BJ (cell line): ENCODE data around the gene NARF. TPM values are rescaled to one million over a fixed set of nuclear protein-coding genes. Genes with fewer than 3 reads are reported as not detected.
"Not testable (repeated sequence)": the region's sequence is repeated elsewhere in the genome, so short reads cannot be mapped to it uniquely, and the experiment has no call there.

Experiments used
- CTCF ChIA-PET: fragments of 350-600 bp; formaldehyde crosslinking; extraction: SDS; loops from one replicate; lab custom pipeline; 2021; ENCODE audit warnings: antibody characterized with exemption, inconsistent platforms; lab: Yijun Ruan, JAX
- POLR2A ChIA-PET: fragments of 300-600 bp; sonication (Branson Sonifier 250); formaldehyde crosslinking; extraction: SDS; loops from one replicate; lab custom pipeline; 2021; ENCODE audit warnings: antibody characterized with exemption; lab: Charles Lee
- DNase-seq: peaks from one replicate; pipeline ENCODE4 v3.0.0-alpha.2; 2011; ENCODE audit warnings: low read depth
- H3K27me3 ChIP-seq: 2 replicates; pipeline ENCODE4 v1.6.0; 2011; ENCODE audit warnings: low read length; ENCODE audit not compliant: control insufficient read depth, insufficient read depth
- H3K36me3 ChIP-seq: 2 replicates; pipeline ENCODE4 v1.5.1; 2011; ENCODE audit warnings: low read length; ENCODE audit not compliant: control insufficient read depth, insufficient read depth
- H3K4me3 ChIP-seq: 2 replicates; pipeline ENCODE4 v1.5.1; 2011; ENCODE audit warnings: low read depth, mild to moderate bottlenecking, control low read depth, low read length
- polyA plus RNA-seq: library from polyadenylated mRNA; depleted of rRNA; stranded (reverse); fragments of >200 nt; gene quantifications from 2 replicates; pipeline ENCODE4 v1.2.3, GENCODE V29; 2011
- TF ChIP-seq, protein P1 (sequence below): IDR thresholded peaks from 2 replicates; pipeline ENCODE4 v1.5.1; 2011; ENCODE audit warnings: low read depth, mild to moderate bottlenecking, control low read depth, inconsistent platforms, low read length, moderate library complexity; ENCODE audit not compliant: insufficient read depth

The NARF gene
- polyA plus RNA-seq, 1 experiment: 68.5 TPM

GRCh38 chr17:82457073-82457928, 1.2 kb upstream of the NARF start:
- ChIA-PET POLR2A (interaction anchor here (0.6 kb wide), 1 partner anchor 24 kb away, joined by 3 read pairs; no protein-coding TSS in a partner anchor), CTCF (interaction anchor here (0.9 kb wide), 1 partner anchor 108 kb away, joined by 3 read pairs; no protein-coding TSS in a partner anchor)
- TF ChIP-seq, protein P1, sequence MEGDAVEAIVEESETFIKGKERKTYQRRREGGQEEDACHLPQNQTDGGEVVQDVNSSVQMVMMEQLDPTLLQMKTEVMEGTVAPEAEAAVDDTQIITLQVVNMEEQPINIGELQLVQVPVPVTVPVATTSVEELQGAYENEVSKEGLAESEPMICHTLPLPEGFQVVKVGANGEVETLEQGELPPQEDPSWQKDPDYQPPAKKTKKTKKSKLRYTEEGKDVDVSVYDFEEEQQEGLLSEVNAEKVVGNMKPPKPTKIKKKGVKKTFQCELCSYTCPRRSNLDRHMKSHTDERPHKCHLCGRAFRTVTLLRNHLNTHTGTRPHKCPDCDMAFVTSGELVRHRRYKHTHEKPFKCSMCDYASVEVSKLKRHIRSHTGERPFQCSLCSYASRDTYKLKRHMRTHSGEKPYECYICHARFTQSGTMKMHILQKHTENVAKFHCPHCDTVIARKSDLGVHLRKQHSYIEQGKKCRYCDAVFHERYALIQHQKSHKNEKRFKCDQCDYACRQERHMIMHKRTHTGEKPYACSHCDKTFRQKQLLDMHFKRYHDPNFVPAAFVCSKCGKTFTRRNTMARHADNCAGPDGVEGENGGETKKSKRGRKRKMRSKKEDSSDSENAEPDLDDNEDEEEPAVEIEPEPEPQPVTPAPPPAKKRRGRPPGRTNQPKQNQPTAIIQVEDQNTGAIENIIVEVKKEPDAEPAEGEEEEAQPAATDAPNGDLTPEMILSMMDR: no peak
- Histone ChIP-seq H3K36me3 (peaks cover 12% of the 10 kb centered on the region), H3K27me3 (no peaks in the 10 kb centered on the region), H3K4me3 (peak overlapping the region; percentile 82)
- DNase-seq: no peak

- TF ChIP-seq, protein P1: no peak
- POLR2A ChIA-PET: interaction anchor here (0.6 kb wide), 1 partner anchor 229 kb away, joined by 4 read pairs; the partner anchor contains the start of gene SLC16A3
- Histone ChIP-seq H3K36me3 (peaks cover 15% of the 10 kb centered on the region), H3K4me3 (peak overlapping the region; percentile 82), H3K27me3 (no peaks in the 10 kb centered on the region)
- DNase-seq: no peak
- CTCF ChIA-PET: interaction anchor here (0.9 kb wide), 1 partner anchor 108 kb away, joined by 3 read pairs; no protein-coding TSS in a partner anchor
These were observed 687 bp upstream of the NARF start for GRCh38 chr17:82457929-82458178.

GRCh38 chr17:82458885-82459424, 414 bp downstream of the NARF start:
- peaks cover 19% of the 10 kb centered on the region for H3K36me3 ChIP-seq
- no peak for DNase-seq
- TF ChIP-seq, protein P1: no peak
- H3K4me3 ChIP-seq: peak overlapping the region; percentile 82
- CTCF ChIA-PET: no interaction called here
- H3K27me3 ChIP-seq: no peaks in the 10 kb centered on the region
- POLR2A ChIA-PET: no interaction called here

- POLR2A ChIA-PET, DNase-seq, H3K27me3 ChIP-seq, H3K4me3 ChIP-seq, CTCF ChIA-PET: not testable (repeated sequence)
- H3K36me3 ChIP-seq: peaks cover 27% of the 10 kb centered on the region
These were observed 1.4 kb downstream of the NARF start for GRCh38 chr17:82459936-82460335.

- ChIA-PET CTCF (no interaction called here), POLR2A (no interaction called here)
- no peaks in the 10 kb centered on the region for H3K27me3 ChIP-seq
- peaks cover 36% of the 10 kb centered on the region for H3K36me3 ChIP-seq
- no peak for DNase-seq
- TF ChIP-seq, protein P1: no peak
- no peak overlapping the region for H3K4me3 ChIP-seq
These were observed 3.4 kb downstream of the NARF start for GRCh38 chr17:82461827-82462524.
